Measurements from ENCODE around the gene PIK3R2. TPM values are rescaled to one million over a fixed set of nuclear protein-coding genes. Genes with fewer than 3 reads are reported as not detected.

Gene PIK3R2
- total RNA-seq, 1 donor from 2014 or later, result 94.7 TPM

DNA sequence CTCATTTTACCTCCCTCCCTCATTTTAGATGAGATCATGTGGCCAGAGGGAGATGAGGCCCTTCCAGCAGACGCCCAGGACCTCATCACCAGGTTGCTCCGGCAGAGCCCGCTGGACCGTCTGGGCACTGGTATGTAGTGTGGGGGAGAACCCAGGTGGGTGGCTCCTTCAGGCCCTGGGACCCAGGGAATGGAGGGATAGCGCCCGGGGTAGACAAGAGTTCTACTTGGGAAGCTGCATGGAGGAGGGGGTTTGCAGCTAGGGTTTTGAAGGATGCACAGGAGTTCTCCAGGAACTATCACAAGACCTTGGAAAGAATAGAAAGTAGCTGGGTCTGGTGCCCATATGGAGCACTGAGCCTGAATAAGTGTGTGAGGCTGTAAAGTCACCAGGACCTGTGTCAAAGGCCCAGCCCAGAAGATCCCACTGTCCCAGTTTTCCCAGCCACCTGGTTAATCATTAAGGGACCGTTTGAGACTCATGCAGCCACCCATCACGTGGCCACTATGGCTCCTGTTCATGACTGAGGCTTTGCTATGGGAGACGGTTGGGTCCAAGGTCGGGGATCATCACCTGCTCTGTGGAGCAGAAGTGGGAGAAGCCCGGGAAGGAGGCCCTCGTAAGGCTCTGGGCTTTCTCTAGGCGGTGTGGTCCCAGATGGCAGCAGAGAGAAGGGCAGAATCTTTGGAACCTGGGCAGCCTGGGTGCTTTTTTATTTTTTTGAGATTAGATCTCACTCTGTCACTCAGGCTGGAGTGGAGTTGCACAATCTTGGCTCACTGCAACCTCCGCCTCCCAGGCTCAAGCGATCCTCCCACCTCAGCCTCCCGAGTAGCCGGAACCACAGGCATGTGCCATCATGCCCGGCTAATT, 17.0 kb upstream of the PIK3R2 start:
- Mint-ChIP-seq H3K27me3 (ENCODE audit: low read depth) (no peaks in the 10 kb centered on the region), H3K9me3 (peaks cover 3% of the 10 kb centered on the region), H3K4me3 (no peak overlapping the region), H3K4me1 (no peaks in the 10 kb centered on the region), H3K27ac (no peak overlapping the region), H3K36me3 (peaks cover 25% of the 10 kb centered on the region)
- DNase-seq (ENCODE audit: low spot score in 2 of 2, unreplicated experiment in 2 of 2), result no peak
- TF ChIP-seq, protein P1, sequence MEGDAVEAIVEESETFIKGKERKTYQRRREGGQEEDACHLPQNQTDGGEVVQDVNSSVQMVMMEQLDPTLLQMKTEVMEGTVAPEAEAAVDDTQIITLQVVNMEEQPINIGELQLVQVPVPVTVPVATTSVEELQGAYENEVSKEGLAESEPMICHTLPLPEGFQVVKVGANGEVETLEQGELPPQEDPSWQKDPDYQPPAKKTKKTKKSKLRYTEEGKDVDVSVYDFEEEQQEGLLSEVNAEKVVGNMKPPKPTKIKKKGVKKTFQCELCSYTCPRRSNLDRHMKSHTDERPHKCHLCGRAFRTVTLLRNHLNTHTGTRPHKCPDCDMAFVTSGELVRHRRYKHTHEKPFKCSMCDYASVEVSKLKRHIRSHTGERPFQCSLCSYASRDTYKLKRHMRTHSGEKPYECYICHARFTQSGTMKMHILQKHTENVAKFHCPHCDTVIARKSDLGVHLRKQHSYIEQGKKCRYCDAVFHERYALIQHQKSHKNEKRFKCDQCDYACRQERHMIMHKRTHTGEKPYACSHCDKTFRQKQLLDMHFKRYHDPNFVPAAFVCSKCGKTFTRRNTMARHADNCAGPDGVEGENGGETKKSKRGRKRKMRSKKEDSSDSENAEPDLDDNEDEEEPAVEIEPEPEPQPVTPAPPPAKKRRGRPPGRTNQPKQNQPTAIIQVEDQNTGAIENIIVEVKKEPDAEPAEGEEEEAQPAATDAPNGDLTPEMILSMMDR (IDR thresholded peaks at IDR 0.05; ENCODE audit: unreplicated experiment), result no peak

DNA sequence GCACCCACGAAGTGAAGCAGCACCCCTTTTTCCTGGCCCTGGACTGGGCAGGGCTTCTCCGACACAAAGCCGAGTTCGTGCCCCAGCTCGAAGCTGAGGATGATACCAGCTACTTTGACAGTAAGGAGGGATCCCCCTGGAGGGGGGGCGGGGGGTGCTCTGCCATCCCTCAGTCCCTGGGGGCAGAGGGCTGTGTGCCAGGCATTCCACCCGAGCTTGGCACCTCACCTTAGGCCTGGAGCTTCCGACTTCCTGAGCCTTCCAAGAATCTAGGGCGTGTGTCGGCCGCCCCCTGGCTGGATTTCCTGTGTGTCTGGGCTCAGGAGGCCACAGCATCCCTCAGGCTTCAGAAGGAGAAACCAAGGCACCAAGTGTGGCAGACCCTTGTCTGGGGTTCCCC, 15.7 kb upstream of the PIK3R2 start:
- DNase-seq (ENCODE audit: low spot score in 2 of 2, unreplicated experiment in 2 of 2), result no peak
- Mint-ChIP-seq H3K27me3 (ENCODE audit: low read depth) (no peaks in the 10 kb centered on the region), H3K4me3 (no peak overlapping the region), H3K9me3 (peaks cover 3% of the 10 kb centered on the region), H3K27ac (no peak overlapping the region), H3K36me3 (peaks cover 25% of the 10 kb centered on the region), H3K4me1 (no peaks in the 10 kb centered on the region)
- TF ChIP-seq, protein P1 (IDR thresholded peaks at IDR 0.05; ENCODE audit: unreplicated experiment), result no peak

DNA sequence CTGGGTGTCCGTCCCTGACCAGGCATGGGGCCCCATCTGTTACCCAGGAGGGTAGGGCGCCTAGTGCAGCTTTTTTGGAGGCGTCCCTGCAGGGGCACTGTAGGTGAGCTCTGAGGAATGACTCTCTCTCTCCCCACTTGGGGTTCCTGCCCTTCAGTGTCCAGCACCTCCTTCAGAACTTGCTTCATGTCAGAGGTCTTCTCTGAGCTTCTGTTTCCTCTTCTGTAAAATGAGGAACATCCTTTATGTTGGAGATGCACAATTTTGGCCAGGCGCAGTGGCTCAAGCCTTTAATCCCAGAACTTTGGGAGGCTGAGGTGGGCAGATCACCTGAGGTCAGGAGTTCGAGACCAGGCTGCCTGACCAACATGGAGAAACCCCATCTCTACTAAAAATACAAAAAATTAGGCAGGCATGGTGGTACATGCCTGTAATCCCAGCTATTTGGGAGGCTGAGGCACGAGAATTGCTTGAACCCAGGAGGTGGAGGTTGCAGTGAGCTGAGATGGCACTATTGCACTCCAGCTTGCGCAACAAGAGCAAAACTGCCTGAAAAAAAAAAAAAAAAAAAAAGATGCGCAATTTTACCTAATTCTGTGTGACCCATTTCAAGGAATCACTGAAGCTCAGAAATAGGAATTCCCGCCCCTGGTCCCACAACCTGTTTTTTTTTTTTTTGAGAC, 15.2 kb upstream of the PIK3R2 start:
- H3K9me3 Mint-ChIP-seq, result peaks cover 3% of the 10 kb centered on the region

GRCh38 chr19:18140473-18140872, 12.5 kb upstream of the PIK3R2 start:
- TF ChIP-seq, protein P1 (IDR thresholded peaks at IDR 0.05; ENCODE audit: unreplicated experiment), result no peak
- H3K4me1 Mint-ChIP-seq, result no peaks in the 10 kb centered on the region
- no peak overlapping the region for H3K4me3 Mint-ChIP-seq

More for the DNA sequence above, 15.2 kb upstream of the PIK3R2 start:
- Mint-ChIP-seq H3K4me1 (no peaks in the 10 kb centered on the region), H3K27me3 (ENCODE audit: low read depth) (no peaks in the 10 kb centered on the region), H3K36me3 (peaks cover 22% of the 10 kb centered on the region), H3K27ac (no peak overlapping the region), H3K4me3 (no peak overlapping the region)
- DNase-seq (ENCODE audit: low spot score in 2 of 2, unreplicated experiment in 2 of 2), result no peak
- TF ChIP-seq, protein P1 (IDR thresholded peaks at IDR 0.05; ENCODE audit: unreplicated experiment), result no peak

GRCh38 chr19:18141031-18141430, 11.9 kb upstream of the PIK3R2 start:
- H3K27ac Mint-ChIP-seq, result no peak overlapping the region
- H3K36me3 Mint-ChIP-seq, result peaks cover 23% of the 10 kb centered on the region
- H3K4me1 Mint-ChIP-seq, result no peaks in the 10 kb centered on the region
- TF ChIP-seq, protein P1 (IDR thresholded peaks at IDR 0.05; ENCODE audit: unreplicated experiment), result no peak
- peaks cover 3% of the 10 kb centered on the region for H3K9me3 Mint-ChIP-seq
- DNase-seq (ENCODE audit: low spot score in 2 of 2, unreplicated experiment in 2 of 2), result no peak
- no peaks in the 10 kb centered on the region for H3K27me3 Mint-ChIP-seq (ENCODE audit: low read depth)
- H3K4me3 Mint-ChIP-seq, result no peak overlapping the region

More at GRCh38 chr19:18140473-18140872, 12.5 kb upstream of the PIK3R2 start:
- H3K9me3 Mint-ChIP-seq, result peaks cover 3% of the 10 kb centered on the region
- H3K27ac Mint-ChIP-seq, result no peak overlapping the region
- DNase-seq (ENCODE audit: low spot score in 2 of 2, unreplicated experiment in 2 of 2), result no peak
- H3K36me3 Mint-ChIP-seq, result peaks cover 26% of the 10 kb centered on the region
- no peaks in the 10 kb centered on the region for H3K27me3 Mint-ChIP-seq (ENCODE audit: low read depth)

Measured in mesothelial cell of epicardium (in vitro differentiated cells).